ENCODE measurements around the gene TMEM212. TPM values are rescaled to one million over a fixed set of nuclear protein-coding genes. Genes with fewer than 3 reads are reported as not detected.

TMEM212 gene
- total and polyA plus RNA-seq, 2 of the 13 experiments (the other 11 are each of a cell fraction or from before 2014, with no cell fraction given) = not detected

DNA sequence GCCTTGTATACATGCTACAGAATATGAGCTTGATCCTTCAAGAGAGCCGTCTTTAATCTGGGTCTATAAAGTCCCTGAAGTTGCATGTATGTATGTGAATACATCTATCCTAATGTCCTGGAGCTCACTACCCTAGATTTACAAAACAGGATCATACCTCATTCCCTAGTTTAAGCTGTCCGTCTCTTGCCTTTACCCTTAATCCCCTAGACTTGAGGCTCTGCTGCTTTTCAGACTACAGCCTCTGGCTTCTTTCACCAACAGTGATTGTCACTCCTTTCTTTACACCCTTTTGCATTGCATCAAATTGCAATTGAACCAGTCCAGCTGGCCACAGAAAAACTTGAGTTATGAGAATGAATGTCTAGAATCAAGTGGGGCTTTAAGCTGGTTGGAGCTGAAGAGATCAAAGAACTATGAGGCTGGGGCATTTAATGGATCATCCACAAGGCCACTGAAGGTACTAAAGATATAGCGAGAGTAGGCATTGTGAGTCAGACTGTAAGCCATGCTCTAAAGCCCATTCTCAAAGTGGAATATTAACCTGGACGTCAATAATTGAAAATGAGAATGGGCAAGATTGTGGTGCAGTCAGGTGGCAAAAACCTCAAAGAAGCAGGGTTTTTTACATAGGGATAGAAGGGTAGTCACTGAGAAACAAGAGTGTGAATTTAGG lies 20.6 kb upstream of the TMEM212 start:
- Histone ChIP-seq H3K4me1 (ENCODE audit: insufficient read depth, low read length) (peaks cover 73% of the 10 kb centered on the region), H3K79me2 (ENCODE audit: insufficient read depth, low read length) (no peaks in the 10 kb centered on the region), H3K36me3 (replicated peaks in 1 of 2; ENCODE audit: control insufficient read depth in 1 of 2, insufficient read depth in 2 of 2, low read length in 2 of 2) (no peaks in the 10 kb centered on the region), H3K4me2 (ENCODE audit: low read depth, low read length) (peak overlapping the region; percentile 55), H3K4me3 (replicated peaks in 1 of 3; ENCODE audit: insufficient read depth in 1 of 3, low read depth in 2 of 3, low read length in 3 of 3) (no peak overlapping the region; a peak in 1 of 6 replicates), H3K9me3 (ENCODE audit: low read length) (no peaks in the 10 kb centered on the region), H3K27me3 (ENCODE audit: control insufficient read depth in 1 of 2, insufficient read depth in 2 of 2, low read length in 2 of 2) (no peaks in the 10 kb centered on the region), H3K27ac (ENCODE audit: extremely low read length, insufficient read depth, low read length) (peak overlapping the region; percentile 54), H4K20me1 (ENCODE audit: insufficient read depth, low read length) (no peaks in the 10 kb centered on the region), H3K9ac (ENCODE audit: insufficient read depth, low read depth, low read length) (peak overlapping the region; percentile 31; the same call in 1 of the 2 replicates), H2AFZ (ENCODE audit: low read length) (no peak overlapping the region)
- CTCF ChIA-PET (ENCODE audit: low intra/inter-chr PET ratio, low total read pairs) = no interaction called here
- POLR2A ChIA-PET = interaction anchor here (1.0 to 4.1 kb wide), 6 partner anchors 9 to 220 kb away, joined by 3 to 59 read pairs (median 9); partner anchors contain the start of gene PLD1
- intact Hi-C loops (cut with micrococcal nuclease; ENCODE audit: unreplicated experiment) (no loop called here), in situ Hi-C loops (cut with HindIII; ENCODE audit: extremely low pct_ligation_motif_present, low pct_unique_long_range_greater_than_20kb) (no loop called here)
- 32% methylated on average over 4 of the region's 4 CpGs for WGBS (ENCODE audit: low lambda C conversion rate)
- DNase-seq (ENCODE audit: low spot score) = peak; percentile 83
- BruUV-seq (replicated peaks) = no TSS peak
- ATAC-seq = peak; percentile 92
- FAIRE-seq = peak; percentile 23
- TF ChIP-seq TCF7 (IDR thresholded peaks at IDR 0.05; ENCODE audit: low read depth) (peak; percentile 75; the same call in 1 of the 2 replicates), MED1 (CRISPR knock-in tag; IDR thresholded peaks at IDR 0.05) (peak; percentile 67), ZNF557 (CRISPR knock-in tag; IDR thresholded peaks at IDR 0.05) (0 out of 2 replicates have a peak, but pooled peaks have one; percentile 44), GFI1 (CRISPR knock-in tag; IDR thresholded peaks at IDR 0.05; ENCODE audit: borderline replicate concordance) (0 out of 2 replicates have a peak, but pooled peaks have one; percentile 40), ELF3 (CRISPR knock-in tag; IDR thresholded peaks at IDR 0.05) (0 out of 2 replicates have a peak, but pooled peaks have one; percentile 13), SOX13 (IDR thresholded peaks at IDR 0.05) (no peak), SOX13 (CRISPR knock-in tag; conservative IDR thresholded peaks at IDR 0.05 in 1 of 2, IDR thresholded peaks at IDR 0.05 in 1 of 2) (peak in 1 of 2 experiments; percentile 49; a peak in 1 of 4 replicates), NCOA2 (CRISPR knock-in tag; IDR thresholded peaks at IDR 0.05) (peak; percentile 38; the same call in 1 of the 2 replicates), SOX6 (IDR thresholded peaks at IDR 0.05) (no peak), SOX6 (CRISPR knock-in tag; IDR thresholded peaks at IDR 0.05) (peak; percentile 69), MIXL1 (CRISPR knock-in tag; IDR thresholded peaks at IDR 0.05) (0 out of 2 replicates have a peak, but pooled peaks have one; percentile 22), PCBP1 (IDR thresholded peaks at IDR 0.05; ENCODE audit: borderline replicate concordance, low read depth, low read length) (no peak), ETV6 (CRISPR knock-in tag; conservative IDR thresholded peaks at IDR 0.05) (no peak)
- TF ChIP-seq, protein P1, sequence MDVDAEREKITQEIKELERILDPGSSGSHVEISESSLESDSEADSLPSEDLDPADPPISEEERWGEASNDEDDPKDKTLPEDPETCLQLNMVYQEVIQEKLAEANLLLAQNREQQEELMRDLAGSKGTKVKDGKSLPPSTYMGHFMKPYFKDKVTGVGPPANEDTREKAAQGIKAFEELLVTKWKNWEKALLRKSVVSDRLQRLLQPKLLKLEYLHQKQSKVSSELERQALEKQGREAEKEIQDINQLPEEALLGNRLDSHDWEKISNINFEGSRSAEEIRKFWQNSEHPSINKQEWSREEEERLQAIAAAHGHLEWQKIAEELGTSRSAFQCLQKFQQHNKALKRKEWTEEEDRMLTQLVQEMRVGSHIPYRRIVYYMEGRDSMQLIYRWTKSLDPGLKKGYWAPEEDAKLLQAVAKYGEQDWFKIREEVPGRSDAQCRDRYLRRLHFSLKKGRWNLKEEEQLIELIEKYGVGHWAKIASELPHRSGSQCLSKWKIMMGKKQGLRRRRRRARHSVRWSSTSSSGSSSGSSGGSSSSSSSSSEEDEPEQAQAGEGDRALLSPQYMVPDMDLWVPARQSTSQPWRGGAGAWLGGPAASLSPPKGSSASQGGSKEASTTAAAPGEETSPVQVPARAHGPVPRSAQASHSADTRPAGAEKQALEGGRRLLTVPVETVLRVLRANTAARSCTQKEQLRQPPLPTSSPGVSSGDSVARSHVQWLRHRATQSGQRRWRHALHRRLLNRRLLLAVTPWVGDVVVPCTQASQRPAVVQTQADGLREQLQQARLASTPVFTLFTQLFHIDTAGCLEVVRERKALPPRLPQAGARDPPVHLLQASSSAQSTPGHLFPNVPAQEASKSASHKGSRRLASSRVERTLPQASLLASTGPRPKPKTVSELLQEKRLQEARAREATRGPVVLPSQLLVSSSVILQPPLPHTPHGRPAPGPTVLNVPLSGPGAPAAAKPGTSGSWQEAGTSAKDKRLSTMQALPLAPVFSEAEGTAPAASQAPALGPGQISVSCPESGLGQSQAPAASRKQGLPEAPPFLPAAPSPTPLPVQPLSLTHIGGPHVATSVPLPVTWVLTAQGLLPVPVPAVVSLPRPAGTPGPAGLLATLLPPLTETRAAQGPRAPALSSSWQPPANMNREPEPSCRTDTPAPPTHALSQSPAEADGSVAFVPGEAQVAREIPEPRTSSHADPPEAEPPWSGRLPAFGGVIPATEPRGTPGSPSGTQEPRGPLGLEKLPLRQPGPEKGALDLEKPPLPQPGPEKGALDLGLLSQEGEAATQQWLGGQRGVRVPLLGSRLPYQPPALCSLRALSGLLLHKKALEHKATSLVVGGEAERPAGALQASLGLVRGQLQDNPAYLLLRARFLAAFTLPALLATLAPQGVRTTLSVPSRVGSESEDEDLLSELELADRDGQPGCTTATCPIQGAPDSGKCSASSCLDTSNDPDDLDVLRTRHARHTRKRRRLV (CRISPR knock-in tag; IDR thresholded peaks at IDR 0.05) = 0 out of 2 replicates have a peak, but pooled peaks have one; percentile 17
- TF ChIP-seq, protein P2, sequence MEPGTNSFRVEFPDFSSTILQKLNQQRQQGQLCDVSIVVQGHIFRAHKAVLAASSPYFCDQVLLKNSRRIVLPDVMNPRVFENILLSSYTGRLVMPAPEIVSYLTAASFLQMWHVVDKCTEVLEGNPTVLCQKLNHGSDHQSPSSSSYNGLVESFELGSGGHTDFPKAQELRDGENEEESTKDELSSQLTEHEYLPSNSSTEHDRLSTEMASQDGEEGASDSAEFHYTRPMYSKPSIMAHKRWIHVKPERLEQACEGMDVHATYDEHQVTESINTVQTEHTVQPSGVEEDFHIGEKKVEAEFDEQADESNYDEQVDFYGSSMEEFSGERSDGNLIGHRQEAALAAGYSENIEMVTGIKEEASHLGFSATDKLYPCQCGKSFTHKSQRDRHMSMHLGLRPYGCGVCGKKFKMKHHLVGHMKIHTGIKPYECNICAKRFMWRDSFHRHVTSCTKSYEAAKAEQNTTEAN (CRISPR knock-in tag; conservative IDR thresholded peaks at IDR 0.05) = 0 out of 2 replicates have a peak, but pooled peaks have one; percentile 19
- TF ChIP-seq, protein P3, sequence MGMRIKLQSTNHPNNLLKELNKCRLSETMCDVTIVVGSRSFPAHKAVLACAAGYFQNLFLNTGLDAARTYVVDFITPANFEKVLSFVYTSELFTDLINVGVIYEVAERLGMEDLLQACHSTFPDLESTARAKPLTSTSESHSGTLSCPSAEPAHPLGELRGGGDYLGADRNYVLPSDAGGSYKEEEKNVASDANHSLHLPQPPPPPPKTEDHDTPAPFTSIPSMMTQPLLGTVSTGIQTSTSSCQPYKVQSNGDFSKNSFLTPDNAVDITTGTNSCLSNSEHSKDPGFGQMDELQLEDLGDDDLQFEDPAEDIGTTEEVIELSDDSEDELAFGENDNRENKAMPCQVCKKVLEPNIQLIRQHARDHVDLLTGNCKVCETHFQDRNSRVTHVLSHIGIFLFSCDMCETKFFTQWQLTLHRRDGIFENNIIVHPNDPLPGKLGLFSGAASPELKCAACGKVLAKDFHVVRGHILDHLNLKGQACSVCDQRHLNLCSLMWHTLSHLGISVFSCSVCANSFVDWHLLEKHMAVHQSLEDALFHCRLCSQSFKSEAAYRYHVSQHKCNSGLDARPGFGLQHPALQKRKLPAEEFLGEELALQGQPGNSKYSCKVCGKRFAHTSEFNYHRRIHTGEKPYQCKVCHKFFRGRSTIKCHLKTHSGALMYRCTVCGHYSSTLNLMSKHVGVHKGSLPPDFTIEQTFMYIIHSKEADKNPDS (CRISPR knock-in tag; IDR thresholded peaks at IDR 0.05) = peak; percentile 28; the same call in 1 of the 2 replicates

Data from HepG2 (cell line).